ENCODE measurements around the gene RBM42. TPM values are rescaled to one million over a fixed set of nuclear protein-coding genes. Genes with fewer than 3 reads are reported as not detected.

The RBM42 gene
- total and polyA plus RNA-seq, 8 donors: 26.6 to 133 (median 57.6) TPM

GRCh38 chr19:35613574-35613973, 15.3 kb upstream of the RBM42 start:
- Histone ChIP-seq H3K4me3 (no peak overlapping the region), H3K27ac (no peak overlapping the region), H3K36me3 (peaks cover 3 to 39% (median 34%) of the 10 kb centered on the region in 4 donors), H3K4me1 (peaks cover 10 to 18% (median 15%) of the 10 kb centered on the region in 4 donors), H3K27me3 (no peaks in the 10 kb centered on the region), H3K9me3 (peaks cover 0 to under 1% (median 0%) of the 10 kb centered on the region in 4 donors)
- DNase-seq: no peak
- intact Hi-C loops (cut with DNase I; ENCODE audit: low total_unique reads): no loop called here
- TF ChIP-seq CTCF (IDR thresholded peaks at IDR 0.05): no peak
- no peak for TF ChIP-seq POLR2AphosphoS5 (IDR thresholded peaks at IDR 0.05)
- 57 to 92% (median 80%) methylated on average over 1 of the region's 1 CpG for WGBS, 5 donors

GRCh38 chr19:35615036-35615435, 13.8 kb upstream of the RBM42 start:
- intact Hi-C loops (cut with DNase I; ENCODE audit: low total_unique reads): no loop called here
- DNase-seq: no peak
- TF ChIP-seq POLR2AphosphoS5 (IDR thresholded peaks at IDR 0.05) (no peak), CTCF (IDR thresholded peaks at IDR 0.05) (no peak), EP300 (IDR thresholded peaks at IDR 0.05) (no peak), POLR2A (IDR thresholded peaks at IDR 0.05) (no peak)
- 94 to 97% (median 95%) methylated on average over 14 to 17 of the region's 17 CpGs for WGBS, 5 donors
- Histone ChIP-seq H3K27ac (no peak overlapping the region), H3K4me1 (peaks cover 10 to 18% (median 15%) of the 10 kb centered on the region in 4 donors), H3K4me3 (no peak overlapping the region), H3K9me3 (no peaks in the 10 kb centered on the region), H3K36me3 (peaks cover 3 to 54% (median 47%) of the 10 kb centered on the region in 4 donors), H3K27me3 (no peaks in the 10 kb centered on the region)

- intact Hi-C loops (cut with DNase I; ENCODE audit: low total_unique reads): no loop called here
- no peak overlapping the region for H3K27ac ChIP-seq
- no peaks in the 10 kb centered on the region for H3K9me3 ChIP-seq
- DNase-seq: no peak
- TF ChIP-seq EP300 (IDR thresholded peaks at IDR 0.05) (no peak), POLR2AphosphoS5 (IDR thresholded peaks at IDR 0.05) (no peak), POLR2A (IDR thresholded peaks at IDR 0.05) (no peak), CTCF (IDR thresholded peaks at IDR 0.05) (no peak)
- H3K27me3 ChIP-seq: no peaks in the 10 kb centered on the region
- no peak overlapping the region for H3K4me3 ChIP-seq
- H3K4me1 ChIP-seq: no peaks in the 10 kb centered on the region
- WGBS, 5 donors: 70 to 81% (median 79%) methylated on average over 4 to 7 of the region's 7 CpGs
- H3K36me3 ChIP-seq: peaks cover 3 to 72% (median 60%) of the 10 kb centered on the region in 4 donors
Measured at GRCh38 chr19:35618857-35619256, 10.0 kb upstream of the RBM42 start.

GRCh38 chr19:35619290-35619923, 9.4 kb upstream of the RBM42 start:
- Histone ChIP-seq H3K4me3 (no peak overlapping the region), H3K36me3 (peaks cover 3 to 72% (median 60%) of the 10 kb centered on the region in 4 donors), H3K4me1 (no peaks in the 10 kb centered on the region), H3K27ac (no peak overlapping the region), H3K9me3 (no peaks in the 10 kb centered on the region), H3K27me3 (no peaks in the 10 kb centered on the region)
- no peak for DNase-seq
- TF ChIP-seq CTCF (IDR thresholded peaks at IDR 0.05): no peak
- TF ChIP-seq POLR2A (IDR thresholded peaks at IDR 0.05): no peak
- TF ChIP-seq EP300 (IDR thresholded peaks at IDR 0.05): no peak
- no peak for TF ChIP-seq POLR2AphosphoS5 (IDR thresholded peaks at IDR 0.05)
- WGBS, 5 donors: 96 to 98% (median 97%) methylated on average over 8 to 12 of the region's 12 CpGs
- intact Hi-C loops (cut with DNase I; ENCODE audit: low total_unique reads): no loop called here

Measured in stomach (tissue), 9 donors.